Measurements from ENCODE around the gene TBX6. TPM values are rescaled to one million over a fixed set of nuclear protein-coding genes. Genes with fewer than 3 reads are reported as not detected.

TBX6 gene
- total RNA-seq, 1 experiment from 2014 or later: 1.6 TPM

GRCh38 chr16:30070490-30070889 is 21.2 kb downstream of the TBX6 start:
- H3K4me3 Mint-ChIP-seq: no peak overlapping the region
- H3K79me2 ChIP-seq (ENCODE audit: insufficient read depth, low read length): peaks cover 12% of the 10 kb centered on the region; the same call in 1 of the 2 replicates
- peaks cover 51 to 72% (median 58%) of the 10 kb centered on the region in 3 experiments for H3K36me3 Mint-ChIP-seq (ENCODE audit: insufficient read depth in 1 of 3, low read depth in 3 of 3)

More at GRCh38 chr16:30070490-30070889, 21.2 kb downstream of the TBX6 start:
- Histone ChIP-seq H3K23me2 (ENCODE audit: insufficient read length, low read depth, low read length, poor library complexity, severe bottlenecking) (peaks cover 5% of the 10 kb centered on the region), H4K5ac (ENCODE audit: insufficient read length, low read depth, low read length) (no peak overlapping the region), H3K23ac (ENCODE audit: insufficient read length, low read depth, low read length) (no peak overlapping the region), H3T11ph (ENCODE audit: low read length) (no peak overlapping the region), H2BK20ac (ENCODE audit: low read depth, low read length, poor library complexity, severe bottlenecking) (no peak overlapping the region), H3K27ac (ENCODE audit: insufficient read length, low read depth, low read length) (no peak overlapping the region), H3K4me1 (ENCODE audit: insufficient read depth, low read length) (no peaks in the 10 kb centered on the region; the same call in 1 of the 2 replicates), H3K9me3 (ENCODE audit: control insufficient read depth, low read depth, low read length) (no peaks in the 10 kb centered on the region), H3K56ac (ENCODE audit: insufficient read length, low read depth, low read length) (no peak overlapping the region), H3K4me2 (ENCODE audit: insufficient read depth, insufficient read length, low read length) (no peak overlapping the region), H3K27me3 (ENCODE audit: insufficient read depth, low read length) (no peaks in the 10 kb centered on the region), H2BK15ac (ENCODE audit: low read depth, low read length) (no peak overlapping the region), H4K91ac (ENCODE audit: insufficient read length, low read depth, low read length) (no peak overlapping the region), H3K9ac (ENCODE audit: extremely low read depth, insufficient read length, low read length) (no peak overlapping the region), H3K18ac (ENCODE audit: insufficient read length, low read depth, low read length) (no peak overlapping the region), H3K4ac (ENCODE audit: low read depth, low read length) (no peak overlapping the region), H2BK12ac (ENCODE audit: insufficient read length, low read depth, low read length) (no peak overlapping the region), H3K14ac (ENCODE audit: insufficient read depth, low read length) (no peak overlapping the region), H4K20me1 (ENCODE audit: control insufficient read depth, insufficient read depth, insufficient read length) (no peaks in the 10 kb centered on the region), H2AFZ (ENCODE audit: low read length) (no peak overlapping the region), H2BK5ac (ENCODE audit: insufficient read length, low read length) (no peak overlapping the region), H2AK5ac (ENCODE audit: insufficient read length, low read length) (no peak overlapping the region), H4K8ac (replicated peaks; ENCODE audit: insufficient read length, low read depth, low read length) (no peak overlapping the region), H2BK120ac (ENCODE audit: low read depth, low read length, poor library complexity, severe bottlenecking) (no peak overlapping the region), H3K79me1 (ENCODE audit: insufficient read depth, low read depth, low read length, poor library complexity, severe bottlenecking) (peaks cover 7% of the 10 kb centered on the region)
- peaks cover 13 to 27% of the 10 kb centered on the region in 2 experiments for H3K4me1 Mint-ChIP-seq
- H3K27ac Mint-ChIP-seq: no peak overlapping the region
- no peak for TF ChIP-seq CTCF (conservative IDR thresholded peaks at IDR 0.05)
- no peak for DNase-seq
- H3K9me3 Mint-ChIP-seq: no peaks in the 10 kb centered on the region; a peak in 1 of 5 replicates
- H3K27me3 Mint-ChIP-seq (ENCODE audit: low read depth): no peaks in the 10 kb centered on the region; the same call in 1 of the 2 replicates

Measured in H9 (cell line).